NCI-H2029 treated with DMSO at 0.1 percent for 48 hours (cell line): ENCODE measurements around the gene RGS17.
"Not testable (repeated sequence)": the region's sequence is repeated elsewhere in the genome, so short reads cannot be mapped to it uniquely, and the experiment has no call there.

Experiments used
- DNase-seq: peaks from one replicate; lab custom pipeline; 2025; lab: John Stamatoyannopoulos, UW

The RGS17 gene

GRCh38 chr6:152984513-152984872 is 146.6 kb downstream of the RGS17 start:
- no peak for DNase-seq

- no peak for DNase-seq
These were observed 147.2 kb downstream of the RGS17 start for GRCh38 chr6:152983637-152984512.

- DNase-seq, result peak; percentile 67
These were observed 148.0 kb downstream of the RGS17 start, which contains the start of gene FBXO5 for GRCh38 chr6:152982904-152983636. FBXO5 (minus strand) TSS chr6:152983041; CDS start chr6:152982959, 82 bp downstream.

DNA sequence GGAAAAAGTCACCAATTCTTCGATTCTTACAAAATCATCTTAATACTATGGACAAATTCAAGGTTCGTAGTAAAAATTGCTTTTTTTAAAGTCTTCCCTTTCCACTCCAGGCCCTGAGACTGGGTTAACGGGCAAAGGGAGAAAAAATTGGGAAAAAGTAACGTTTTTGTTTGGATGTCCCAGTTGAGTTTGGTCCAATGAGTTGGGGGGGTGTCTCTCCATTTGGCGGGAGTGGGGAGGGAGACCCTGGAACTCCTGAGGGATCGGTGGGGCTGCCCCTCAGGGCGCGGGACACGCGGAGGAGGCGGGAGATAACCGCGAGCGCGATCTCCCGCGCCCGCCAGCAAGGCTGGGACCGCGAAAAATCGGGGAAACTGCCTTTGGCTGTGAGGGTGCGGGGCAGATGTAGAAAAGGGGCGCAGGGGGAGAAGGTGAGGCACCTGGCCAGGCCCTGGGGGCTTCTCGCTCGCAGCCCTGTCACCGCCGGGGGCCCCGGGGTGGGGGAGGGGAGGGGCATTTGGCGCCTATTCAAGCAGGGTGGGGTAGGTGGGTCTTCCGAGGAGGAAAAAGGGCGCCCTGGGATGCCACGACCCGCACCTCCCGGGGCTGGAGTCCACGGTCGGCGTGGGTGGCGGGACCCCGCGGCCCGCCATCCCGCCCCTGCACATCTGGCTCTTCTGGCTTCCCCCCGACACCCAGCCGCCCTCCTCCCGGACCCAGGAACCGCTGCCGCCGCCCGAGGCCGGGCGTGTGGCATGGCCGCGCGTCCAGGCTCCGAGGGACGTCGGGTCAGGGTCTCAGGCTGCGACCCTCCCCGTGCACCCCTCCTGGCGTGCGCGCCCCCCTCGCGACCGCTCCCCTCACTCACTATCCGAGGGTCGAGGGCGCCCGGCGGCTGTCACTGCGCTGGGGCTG is 148.8 kb downstream of the RGS17 start:
- DNase-seq, result no peak

DNA sequence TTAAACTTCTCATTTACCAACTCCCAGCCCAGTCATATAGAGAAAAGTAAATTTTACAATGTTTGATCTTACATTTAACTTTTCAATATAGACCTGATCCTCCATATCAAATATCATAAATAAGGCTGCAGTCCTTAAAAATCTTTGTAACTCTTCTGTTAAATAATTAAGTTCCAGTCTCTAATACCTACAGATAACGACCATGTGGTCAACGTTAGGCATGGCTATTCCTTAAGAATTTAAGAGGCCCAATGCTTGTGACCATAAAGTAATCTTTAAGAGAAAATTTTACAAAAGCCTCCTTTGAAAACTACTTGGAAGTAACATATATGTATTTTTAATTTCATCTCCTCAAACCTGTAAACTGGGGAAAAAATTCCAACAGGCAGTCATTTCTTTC is 149.9 kb downstream of the RGS17 start:
- DNase-seq, result no peak

DNA sequence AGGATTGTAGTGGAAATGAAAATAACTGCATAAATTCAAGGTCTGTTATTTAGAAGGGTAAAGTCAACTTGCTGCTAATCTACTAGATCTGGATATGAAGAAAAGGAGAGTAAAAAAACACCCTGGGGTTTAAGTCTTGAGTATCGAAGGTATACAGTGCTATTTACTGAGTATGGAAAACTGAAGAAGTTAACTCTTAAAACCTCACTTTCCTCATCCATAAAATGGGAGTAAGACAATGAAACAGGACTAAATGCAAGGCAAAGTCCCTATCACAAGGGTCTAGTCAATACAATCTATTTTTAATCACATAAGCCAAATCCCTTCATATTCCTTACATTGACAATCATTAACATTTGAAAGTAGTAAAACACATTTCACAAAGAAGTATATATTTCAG is 150.4 kb downstream of the RGS17 start:
- DNase-seq, result no peak

DNA sequence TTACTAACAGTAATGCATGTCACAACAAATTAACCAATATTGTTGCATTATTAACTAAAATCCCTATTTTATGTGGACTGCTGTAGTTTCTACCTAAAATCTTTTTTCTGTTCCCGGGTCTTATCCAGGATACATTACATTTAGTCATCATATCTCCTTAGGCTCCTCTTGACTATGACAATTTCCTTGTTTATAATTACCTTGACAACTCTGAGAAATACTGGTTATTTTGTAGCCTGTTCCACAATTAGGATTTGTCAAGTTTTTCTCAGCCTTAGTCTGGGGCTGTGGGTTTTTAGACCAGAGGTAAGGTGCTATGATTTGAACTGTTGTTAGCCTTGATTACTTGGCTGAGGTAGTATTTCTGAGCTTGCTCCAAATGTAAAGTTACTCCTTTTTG is 152.0 kb downstream of the RGS17 start:
- no peak for DNase-seq

DNA sequence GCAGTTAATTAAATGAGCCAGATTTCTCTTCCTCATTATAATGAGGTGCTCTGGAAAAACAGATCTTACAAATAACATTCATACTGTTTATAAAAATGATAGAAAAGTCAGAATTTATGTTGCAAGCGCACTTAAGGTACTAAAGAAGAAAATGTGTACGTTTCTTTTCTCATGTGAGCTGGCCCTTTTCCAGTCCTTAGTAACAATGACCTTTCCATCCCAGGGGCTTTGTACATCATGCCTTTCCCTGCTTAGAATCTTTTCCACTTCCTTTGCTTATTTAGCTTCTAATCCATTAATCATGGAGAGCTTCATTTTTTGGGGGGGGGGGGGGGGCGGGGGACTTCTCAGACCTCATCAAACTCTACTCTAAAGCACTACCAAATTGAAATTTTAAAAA is 153.0 kb downstream of the RGS17 start:
- DNase-seq, result no peak

DNA sequence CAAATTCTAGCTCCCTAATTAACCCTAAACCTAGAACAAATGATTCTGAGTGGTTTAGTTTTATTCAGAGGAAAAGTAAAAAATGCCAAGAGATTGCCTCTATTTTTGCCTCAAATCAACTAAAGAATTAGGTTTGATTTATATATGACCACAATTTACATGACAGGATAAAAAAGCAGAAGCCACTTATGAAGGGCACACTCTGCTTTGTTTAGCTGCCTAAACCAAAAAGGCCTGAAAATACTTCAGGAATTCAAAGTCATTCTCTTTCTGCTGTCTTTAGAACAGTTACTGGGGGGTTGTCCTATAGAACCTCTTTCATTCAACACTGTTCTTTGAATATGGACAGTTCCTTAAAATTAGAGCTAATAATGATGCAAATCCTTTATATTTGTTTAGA is 153.5 kb downstream of the RGS17 start:
- no peak for DNase-seq

DNA sequence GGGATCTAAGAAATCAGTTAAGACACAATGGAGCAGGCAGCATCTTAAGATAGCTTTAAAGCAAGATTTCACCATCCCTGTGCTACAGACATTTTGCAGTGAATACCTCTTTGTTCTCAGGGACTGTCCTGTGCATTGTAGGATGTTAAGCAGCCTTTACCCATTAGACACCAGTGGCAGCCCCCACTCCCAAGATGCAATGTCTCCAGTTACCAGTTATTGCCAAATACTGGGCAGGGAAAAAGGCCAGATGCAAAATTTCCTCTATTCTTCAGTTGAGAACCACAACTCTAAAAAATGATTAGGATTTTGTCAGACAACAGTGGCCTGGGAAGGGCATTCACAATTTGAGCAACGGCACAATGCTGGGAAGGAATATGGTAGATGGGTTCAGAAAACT is 154.3 kb downstream of the RGS17 start:
- DNase-seq, result no peak

DNA sequence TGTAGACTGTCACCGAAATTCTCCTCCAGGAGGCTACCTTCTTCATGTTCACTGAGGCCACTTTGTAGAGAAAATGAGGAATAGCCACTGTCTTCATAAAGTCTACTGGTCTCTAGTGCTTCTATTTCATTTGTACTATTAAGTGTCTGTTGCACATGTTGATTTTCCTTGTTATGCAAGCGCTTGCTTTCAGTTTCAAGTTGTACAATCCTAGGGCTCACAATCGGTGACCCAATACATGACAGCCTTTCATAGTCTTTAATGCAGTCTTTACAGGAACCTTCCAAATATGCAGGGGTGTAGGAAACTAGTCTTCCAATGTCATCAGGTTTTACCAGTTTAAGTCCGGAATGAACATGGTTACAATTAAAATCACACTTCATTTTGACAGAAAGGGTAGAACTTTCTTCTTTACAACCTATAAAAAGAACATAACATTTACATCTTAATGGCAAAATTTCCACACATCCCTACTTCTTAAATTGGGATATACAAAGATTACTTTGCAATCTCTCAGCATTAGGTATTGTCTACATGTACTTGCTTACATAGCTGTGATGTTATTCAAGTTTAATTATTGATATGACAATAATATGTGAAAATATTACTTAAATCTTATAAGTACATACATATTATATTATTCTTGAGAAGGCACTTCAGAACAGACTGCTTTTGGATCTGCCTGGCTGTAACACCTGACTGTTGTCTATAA is 155.7 kb downstream of the RGS17 start:
- no peak for DNase-seq

GRCh38 chr6:152973916-152974315 is 157.2 kb downstream of the RGS17 start:
- no peak for DNase-seq

GRCh38 chr6:152969688-152970418 is 161.2 kb downstream of the RGS17 start:
- DNase-seq, result no peak

- DNase-seq, result not testable (repeated sequence)
These were observed 164.8 kb downstream of the RGS17 start for GRCh38 chr6:152966168-152966894.

- DNase-seq, result no peak
These were observed 171.7 kb downstream of the RGS17 start for GRCh38 chr6:152959333-152959732.

DNA sequence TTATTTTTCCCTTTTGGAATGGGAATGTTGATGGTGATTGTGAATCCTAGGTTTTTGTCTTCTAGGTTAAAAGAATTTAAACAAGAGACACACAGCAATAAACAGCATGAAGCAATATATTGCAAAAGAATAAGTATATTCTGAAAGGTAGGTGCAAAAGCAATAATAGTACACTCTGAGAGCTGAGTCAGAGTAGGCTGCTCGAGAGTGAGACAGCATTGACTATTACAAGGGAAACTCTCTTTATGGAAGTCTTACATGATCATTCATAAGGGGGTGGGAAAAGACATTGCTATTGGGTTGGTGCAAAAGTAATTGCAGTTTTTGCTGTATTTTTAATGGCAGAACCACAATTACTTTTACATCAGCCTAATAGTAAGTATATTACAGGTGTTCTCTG is 173.3 kb downstream of the RGS17 start:
- DNase-seq, result no peak
